PC-9 (cell line): ENCODE results near the gene GAS5. TPM values are rescaled to one million over a fixed set of nuclear protein-coding genes. Genes with fewer than 3 reads are reported as not detected.
A peak's percentile ranks its signal among the peaks of the same experiment; 100 is the strongest.
"Not testable (repeated sequence)": the region's sequence is repeated elsewhere in the genome, so short reads cannot be mapped to it uniquely, and the experiment has no call there.

Experiments
- BruUV-seq: library from RNA; stranded (reverse); fragments of 400-500 nt; replicated peaks from 2 replicates; lab custom pipeline; 2021; lab: Mats Ljungman, UMichigan
- CTCF ChIA-PET: fragments of 300-600 bp; sonication (Branson Sonifier 250); formaldehyde crosslinking; loops from one replicate; lab custom pipeline; 2022; ENCODE audit warnings: antibody characterized with exemption; lab: Charles Lee
- POLR2A ChIA-PET: fragments of 300-600 bp; sonication (Branson Sonifier 250); formaldehyde crosslinking; loops from one replicate; lab custom pipeline; 2022; ENCODE audit warnings: antibody characterized with exemption; ENCODE audit not compliant: unreplicated experiment; lab: Charles Lee
- DNase-seq, 2 experiments: peaks; one replicate each; pipeline versions ENCODE4 v3.0.0 to v3.0.0-alpha.2; 2015 to 2022; ENCODE audit warnings: mixed read lengths in 1 of 2
- H2AFZ ChIP-seq: fragments of 200-600 bp; sonication (generic); 2 replicates; pipeline ENCODE4 v1.8.1; 2017; ENCODE audit warnings: antibody characterized with exemption
- H3F3A ChIP-seq: fragments of 200-600 bp; sonication (generic); 2 replicates; pipeline ENCODE4 v1.8.1; 2017; ENCODE audit warnings: antibody characterized with exemption, mild to moderate bottlenecking, low read depth; ENCODE audit not compliant: insufficient read depth
- H3K27ac ChIP-seq: fragments of 200-600 bp; sonication (generic); 2 replicates; pipeline ENCODE4 v1.6.1; 2016; ENCODE audit warnings: mixed run types
- H3K27me3 ChIP-seq: fragments of 200-600 bp; sonication (generic); 2 replicates; pipeline ENCODE4 v1.6.1; 2016; ENCODE audit warnings: low read depth, mixed run types; ENCODE audit not compliant: insufficient read depth
- H3K36me3 ChIP-seq: fragments of 200-600 bp; sonication (generic); 2 replicates; pipeline ENCODE4 v1.6.1; 2016; ENCODE audit warnings: low read depth, mixed run types
- H3K4me1 ChIP-seq: fragments of 200-600 bp; sonication (generic); replicated peaks from 2 replicates; pipeline ENCODE4 v1.6.1; 2016; ENCODE audit warnings: mixed run types; ENCODE audit not compliant: insufficient read depth
- H3K4me2 ChIP-seq: fragments of 200-600 bp; sonication (generic); 2 replicates; pipeline ENCODE4 v1.6.1; 2017; ENCODE audit warnings: mixed run types
- H3K4me3 ChIP-seq: fragments of 200-600 bp; sonication (generic); 2 replicates; pipeline ENCODE4 v1.6.1; 2016; ENCODE audit warnings: mixed run types
- H3K79me2 ChIP-seq: fragments of 200-600 bp; sonication (generic); 2 replicates; pipeline ENCODE4 v1.6.1; 2017; ENCODE audit warnings: low read depth, mixed run types
- H3K9me2 ChIP-seq: fragments of 200-600 bp; sonication (generic); 2 replicates; pipeline ENCODE4 v1.8.1; 2017; ENCODE audit warnings: mild to moderate bottlenecking; ENCODE audit not compliant: insufficient read depth
- H3K9me3 ChIP-seq: fragments of 200-600 bp; sonication (generic); 2 replicates; pipeline ENCODE4 v1.8.1; 2016; ENCODE audit warnings: low read depth; ENCODE audit not compliant: insufficient read depth
- H4K20me1 ChIP-seq: fragments of 200-600 bp; sonication (generic); 2 replicates; pipeline ENCODE4 v1.8.1; 2017; ENCODE audit not compliant: insufficient read depth
- EZH2 ChIP-seq: fragments of 200-600 bp; sonication (generic); IDR thresholded peaks from 2 replicates; pipeline ENCODE4 v1.8.0; 2017; ENCODE audit warnings: antibody characterized with exemption, low read depth
- intact Hi-C: fragments of 100-400 bp; cut with micrococcal nuclease; formaldehyde crosslinking; loops from one replicate; pipeline ENCODE4 v1.10.0; 2022; ENCODE audit not compliant: unreplicated experiment
- total RNA-seq: library from RNA; stranded (reverse); gene quantifications from 2 replicates; pipeline ENCODE4 v1.2.3, GENCODE V29; 2021
- TF ChIP-seq, protein P1 (sequence below): fragments of 200-600 bp; sonication (generic); conservative IDR thresholded peaks from 2 replicates; pipeline ENCODE4 v1.6.1; 2017; ENCODE audit warnings: mixed run types, antibody characterized with exemption, mild to moderate bottlenecking, moderate library complexity

GAS5 gene
- total RNA-seq, 1 experiment from 2014 or later, result 234 TPM

DNA sequence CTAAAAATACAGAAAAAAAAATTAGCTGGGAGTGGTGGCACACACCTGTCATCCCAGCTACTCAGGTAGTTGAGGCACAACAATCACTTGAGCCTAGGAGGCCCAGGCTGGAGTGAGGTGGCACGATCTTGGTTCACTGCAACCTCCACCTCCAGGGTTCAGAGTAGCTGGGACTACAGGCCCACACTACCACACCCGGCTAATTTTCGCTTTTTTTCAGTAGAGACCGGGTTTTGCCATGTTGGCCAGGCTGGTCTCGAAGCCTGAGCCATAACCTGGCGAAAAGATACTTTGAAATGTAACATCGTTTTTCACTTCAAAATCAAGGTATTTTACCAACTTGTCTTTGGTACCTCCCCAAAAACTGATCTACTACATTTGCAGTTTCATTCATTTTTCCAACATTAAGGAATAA is 6.1 kb downstream of the GAS5 start:
- BruUV-seq, result no TSS peak
- Histone ChIP-seq H3K4me3 (no peak overlapping the region), H4K20me1 (peaks cover 48% of the 10 kb centered on the region)

DNA sequence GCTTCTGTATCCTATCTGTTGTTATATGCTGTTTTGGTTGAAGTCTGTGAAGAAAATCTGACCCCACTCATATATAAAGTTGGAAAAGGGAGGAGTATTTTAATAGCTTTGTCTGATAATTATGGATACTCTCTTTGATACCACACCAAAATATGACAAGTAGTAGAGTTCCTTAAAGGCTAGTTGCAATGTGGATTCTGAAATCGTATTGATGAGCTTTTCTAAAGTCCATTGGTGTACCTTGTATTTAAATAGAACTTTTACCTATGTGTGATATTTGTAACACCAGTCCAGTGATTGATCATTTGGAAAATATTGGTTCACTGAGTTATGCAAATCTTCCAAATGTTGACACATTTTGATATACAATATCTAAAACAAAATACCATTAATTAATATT is 7.7 kb downstream of the GAS5 start:
- Histone ChIP-seq H3K27ac (0 out of 2 replicates have a peak overlapping the region, but pooled peaks have one; percentile 11), H2AFZ (no peak overlapping the region), H3K27me3 (no peaks in the 10 kb centered on the region), H3K9me2 (no peaks in the 10 kb centered on the region), H4K20me1 (peaks cover 31% of the 10 kb centered on the region), H3K79me2 (peaks cover 7% of the 10 kb centered on the region), H3K9me3 (no peaks in the 10 kb centered on the region), H3K4me1 (peaks cover 14% of the 10 kb centered on the region), H3K4me2 (no peak overlapping the region), H3F3A (peaks cover 55% of the 10 kb centered on the region), H3K4me3 (no peak overlapping the region), H3K36me3 (peaks cover 34% of the 10 kb centered on the region)
- no peak for DNase-seq
- POLR2A ChIA-PET, result interaction anchor here (0.7 kb wide), 1 partner anchor 24 kb away, joined by 3 read pairs; no protein-coding TSS in a partner anchor
- BruUV-seq, result no TSS peak
- CTCF ChIA-PET, result no interaction called here
- TF ChIP-seq, protein P1, sequence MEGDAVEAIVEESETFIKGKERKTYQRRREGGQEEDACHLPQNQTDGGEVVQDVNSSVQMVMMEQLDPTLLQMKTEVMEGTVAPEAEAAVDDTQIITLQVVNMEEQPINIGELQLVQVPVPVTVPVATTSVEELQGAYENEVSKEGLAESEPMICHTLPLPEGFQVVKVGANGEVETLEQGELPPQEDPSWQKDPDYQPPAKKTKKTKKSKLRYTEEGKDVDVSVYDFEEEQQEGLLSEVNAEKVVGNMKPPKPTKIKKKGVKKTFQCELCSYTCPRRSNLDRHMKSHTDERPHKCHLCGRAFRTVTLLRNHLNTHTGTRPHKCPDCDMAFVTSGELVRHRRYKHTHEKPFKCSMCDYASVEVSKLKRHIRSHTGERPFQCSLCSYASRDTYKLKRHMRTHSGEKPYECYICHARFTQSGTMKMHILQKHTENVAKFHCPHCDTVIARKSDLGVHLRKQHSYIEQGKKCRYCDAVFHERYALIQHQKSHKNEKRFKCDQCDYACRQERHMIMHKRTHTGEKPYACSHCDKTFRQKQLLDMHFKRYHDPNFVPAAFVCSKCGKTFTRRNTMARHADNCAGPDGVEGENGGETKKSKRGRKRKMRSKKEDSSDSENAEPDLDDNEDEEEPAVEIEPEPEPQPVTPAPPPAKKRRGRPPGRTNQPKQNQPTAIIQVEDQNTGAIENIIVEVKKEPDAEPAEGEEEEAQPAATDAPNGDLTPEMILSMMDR, result no peak
- no peak for TF ChIP-seq EZH2
- intact Hi-C loops, result loop anchor here (10.0 kb wide), 2 partner anchors 215 to 1325 kb away; partner anchors contain the start of gene SUCO

More for the DNA sequence above, 6.1 kb downstream of the GAS5 start:
- TF ChIP-seq EZH2, result no peak
- TF ChIP-seq, protein P1, result no peak
- H3K27ac ChIP-seq, result peak overlapping the region; percentile 31
- H3K27me3 ChIP-seq, result no peaks in the 10 kb centered on the region
- no peak overlapping the region for H2AFZ ChIP-seq
- H3K9me3 ChIP-seq, result no peaks in the 10 kb centered on the region
- H3K4me1 ChIP-seq, result peaks cover 25% of the 10 kb centered on the region
- peak in 1 of 2 experiments; percentile 56 for DNase-seq
- H3K79me2 ChIP-seq, result peaks cover 24% of the 10 kb centered on the region
- no peaks in the 10 kb centered on the region for H3K9me2 ChIP-seq
- ChIA-PET CTCF (no interaction called here), POLR2A (no interaction called here)
- H3K4me2 ChIP-seq, result no peak overlapping the region
- peaks cover 44% of the 10 kb centered on the region for H3K36me3 ChIP-seq
- H3F3A ChIP-seq, result peaks cover 72% of the 10 kb centered on the region
- intact Hi-C loops, result loop anchor here (10.0 kb wide), 2 partner anchors 213 to 1327 kb away; partner anchors contain the start of gene SUCO

DNA sequence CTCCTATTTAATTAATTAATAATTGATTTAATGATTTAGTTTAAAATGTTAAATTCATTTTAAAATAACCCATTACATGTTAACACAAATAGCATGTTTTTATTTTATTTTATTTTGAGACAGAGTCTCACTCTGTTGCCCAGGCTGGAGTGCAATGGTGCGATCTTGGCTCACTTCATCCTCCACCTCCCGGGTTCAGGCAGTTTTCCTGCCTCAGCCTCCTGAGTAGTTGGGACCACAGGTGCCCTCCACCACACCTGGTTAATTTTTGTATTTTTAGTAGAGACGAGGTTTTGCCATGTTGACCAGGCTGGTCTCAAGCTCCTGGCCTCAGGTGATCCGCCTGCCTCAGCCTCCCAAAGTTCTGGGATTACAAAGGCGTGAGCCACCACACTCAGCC is 8.2 kb downstream of the GAS5 start:
- BruUV-seq, CTCF ChIA-PET, H2AFZ ChIP-seq, H3K27ac ChIP-seq, H3K4me3 ChIP-seq, DNase-seq, H3K79me2 ChIP-seq, H3K9me3 ChIP-seq, H3K4me1 ChIP-seq, H3K27me3 ChIP-seq, intact Hi-C loops, H3K4me2 ChIP-seq, H3K9me2 ChIP-seq: not testable (repeated sequence)
- peaks cover 28% of the 10 kb centered on the region for H3K36me3 ChIP-seq
- POLR2A ChIA-PET, result interaction anchor here (0.7 kb wide), 1 partner anchor 23 kb away, joined by 3 read pairs; no protein-coding TSS in a partner anchor
- peaks cover 26% of the 10 kb centered on the region for H4K20me1 ChIP-seq
- H3F3A ChIP-seq, result peaks cover 50% of the 10 kb centered on the region
